Neutrophil (primary cell): ENCODE measurements around the gene MMAB.

ENCODE experiments used
- H3K27ac ChIP-seq: fragments of 200-600 bp; sonication (generic); 2 replicates; pipeline ENCODE4 v1.5.1; 2016; ENCODE audit warnings: mild to moderate bottlenecking, moderate library complexity
- H3K27me3 ChIP-seq: fragments of 200-600 bp; sonication (generic); 2 replicates; pipeline ENCODE4 v1.6.0; 2016; ENCODE audit warnings: mild to moderate bottlenecking
- H3K36me3 ChIP-seq: fragments of 200-600 bp; sonication (generic); 2 replicates; pipeline ENCODE4 v1.5.1; 2017
- H3K4me1 ChIP-seq, 2 experiments: fragments of 200-600 bp in 1 of 2; sonication (generic) in 1 of 2; 1 replicate in 1 of 2; 2 replicates in 1 of 2; pipeline versions ENCODE4 v1.5.1 to v1.6.1; 2013 to 2016; ENCODE audit warnings: low read depth in 1 of 2, low read length in 1 of 2, mild to moderate bottlenecking in 1 of 2, moderate library complexity in 1 of 2; ENCODE audit not compliant: control insufficient read depth in 1 of 2, insufficient read depth in 1 of 2
- H3K4me3 ChIP-seq, 2 experiments: fragments of 200-600 bp in 1 of 2; sonication (generic) in 1 of 2; 1 replicate in 1 of 2; 2 replicates in 1 of 2; pipeline ENCODE4 v1.5.1; 2013 to 2016; ENCODE audit warnings: low read depth in 1 of 2, low read length in 1 of 2, mild to moderate bottlenecking in 1 of 2, moderate library complexity in 1 of 2
- H3K9me3 ChIP-seq: fragments of 200-600 bp; sonication (generic); 2 replicates; pipeline ENCODE4 v1.5.1; 2016
- TF ChIP-seq, protein P1 (sequence below): fragments of 200-600 bp; sonication (generic); IDR thresholded peaks from 2 replicates; pipeline ENCODE4 v1.5.1; 2016; ENCODE audit warnings: antibody characterized with exemption

Gene MMAB

DNA sequence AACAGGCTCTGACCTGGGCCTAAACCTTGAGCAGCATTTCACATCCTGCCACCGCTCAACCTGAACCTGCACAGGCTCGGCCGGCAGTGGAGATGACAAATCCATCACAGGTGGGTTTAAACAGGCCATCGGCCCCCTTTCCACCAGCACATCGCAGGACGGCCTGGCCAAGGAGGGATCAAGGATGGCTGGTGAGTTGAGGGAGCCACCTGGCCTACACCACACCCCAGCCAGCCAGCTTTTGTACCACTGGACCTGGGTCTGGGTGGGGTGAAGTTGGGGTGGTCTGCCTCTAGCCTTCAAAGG, 14.2 kb downstream of the MMAB start:
- H3K27ac ChIP-seq, result no peak overlapping the region
- TF ChIP-seq, protein P1, sequence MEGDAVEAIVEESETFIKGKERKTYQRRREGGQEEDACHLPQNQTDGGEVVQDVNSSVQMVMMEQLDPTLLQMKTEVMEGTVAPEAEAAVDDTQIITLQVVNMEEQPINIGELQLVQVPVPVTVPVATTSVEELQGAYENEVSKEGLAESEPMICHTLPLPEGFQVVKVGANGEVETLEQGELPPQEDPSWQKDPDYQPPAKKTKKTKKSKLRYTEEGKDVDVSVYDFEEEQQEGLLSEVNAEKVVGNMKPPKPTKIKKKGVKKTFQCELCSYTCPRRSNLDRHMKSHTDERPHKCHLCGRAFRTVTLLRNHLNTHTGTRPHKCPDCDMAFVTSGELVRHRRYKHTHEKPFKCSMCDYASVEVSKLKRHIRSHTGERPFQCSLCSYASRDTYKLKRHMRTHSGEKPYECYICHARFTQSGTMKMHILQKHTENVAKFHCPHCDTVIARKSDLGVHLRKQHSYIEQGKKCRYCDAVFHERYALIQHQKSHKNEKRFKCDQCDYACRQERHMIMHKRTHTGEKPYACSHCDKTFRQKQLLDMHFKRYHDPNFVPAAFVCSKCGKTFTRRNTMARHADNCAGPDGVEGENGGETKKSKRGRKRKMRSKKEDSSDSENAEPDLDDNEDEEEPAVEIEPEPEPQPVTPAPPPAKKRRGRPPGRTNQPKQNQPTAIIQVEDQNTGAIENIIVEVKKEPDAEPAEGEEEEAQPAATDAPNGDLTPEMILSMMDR, result no peak
- no peaks in the 10 kb centered on the region for H3K4me1 ChIP-seq
- H3K27me3 ChIP-seq, result peaks cover 6% of the 10 kb centered on the region
- H3K36me3 ChIP-seq, result no peaks in the 10 kb centered on the region
- H3K9me3 ChIP-seq, result no peaks in the 10 kb centered on the region
- H3K4me3 ChIP-seq, result no peak overlapping the region

DNA sequence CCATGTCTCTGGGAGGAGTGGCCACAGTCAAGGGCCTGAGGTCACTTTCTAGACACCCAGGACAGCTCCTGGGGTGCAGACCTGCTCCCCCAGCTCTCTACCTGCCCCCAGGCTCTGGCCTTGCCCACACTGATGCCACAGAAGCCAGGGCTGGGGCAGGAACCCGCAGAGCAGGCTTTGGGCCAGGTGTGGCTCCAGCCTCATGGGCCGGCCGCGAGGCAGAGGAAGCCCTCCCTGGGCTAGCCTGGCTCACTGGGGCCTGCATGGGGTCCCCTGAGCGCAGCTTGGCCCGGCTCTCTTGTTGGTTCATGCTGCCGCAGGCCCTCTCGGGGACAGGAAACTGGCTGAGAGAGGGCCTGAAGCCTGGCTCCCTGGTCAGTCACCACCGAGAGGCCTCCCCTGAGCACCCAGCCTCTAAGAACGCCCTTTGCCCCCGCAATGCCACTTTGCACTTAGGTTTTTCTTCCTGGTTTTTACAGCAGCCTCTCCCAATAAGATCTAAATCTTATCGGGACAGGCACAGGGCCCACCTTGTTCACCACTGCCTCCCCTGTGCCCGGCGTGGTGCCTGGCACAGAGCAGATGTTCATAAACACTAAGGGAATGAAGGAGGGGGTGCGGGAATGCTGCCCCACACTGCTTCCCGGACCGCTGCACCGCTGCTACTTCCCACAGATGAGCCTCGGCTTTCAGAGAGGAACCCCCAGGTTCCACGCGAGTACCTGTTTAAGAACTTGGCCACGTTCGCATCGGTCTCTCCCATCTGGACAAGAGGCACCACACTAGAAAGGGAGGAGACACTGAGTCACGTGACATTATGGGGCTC, 14.7 kb downstream of the MMAB start:
- Histone ChIP-seq H3K9me3 (no peaks in the 10 kb centered on the region), H3K4me1 (no peaks in the 10 kb centered on the region), H3K27me3 (peaks cover 11% of the 10 kb centered on the region), H3K4me3 (no peak overlapping the region), H3K36me3 (no peaks in the 10 kb centered on the region), H3K27ac (no peak overlapping the region)
- TF ChIP-seq, protein P1, result no peak

DNA sequence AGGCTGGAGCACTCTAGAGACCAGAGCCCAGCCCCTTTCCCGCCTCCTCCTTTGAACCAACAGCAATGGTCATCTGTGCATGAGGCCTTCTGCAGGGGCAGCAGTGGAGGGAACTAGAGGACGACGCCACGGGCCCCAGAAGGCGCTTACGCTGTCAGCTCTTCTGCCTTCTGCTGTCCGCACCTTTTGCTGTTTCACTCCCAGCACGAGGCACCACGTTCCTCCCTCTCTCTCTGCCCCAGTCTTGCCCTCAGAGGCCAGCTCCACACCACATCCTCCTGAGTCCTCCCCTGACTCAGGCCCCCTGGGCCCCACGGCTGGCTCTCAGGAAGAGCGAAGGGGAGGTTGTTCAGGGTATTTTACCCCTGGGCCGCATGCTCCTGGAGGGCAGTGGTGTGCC, 15.5 kb downstream of the MMAB start:
- H3K27ac ChIP-seq, result no peak overlapping the region
- no peaks in the 10 kb centered on the region for H3K9me3 ChIP-seq
- no peaks in the 10 kb centered on the region for H3K4me1 ChIP-seq
- peaks cover 18% of the 10 kb centered on the region for H3K27me3 ChIP-seq
- no peaks in the 10 kb centered on the region for H3K36me3 ChIP-seq
- H3K4me3 ChIP-seq, result no peak overlapping the region
- TF ChIP-seq, protein P1, result no peak

DNA sequence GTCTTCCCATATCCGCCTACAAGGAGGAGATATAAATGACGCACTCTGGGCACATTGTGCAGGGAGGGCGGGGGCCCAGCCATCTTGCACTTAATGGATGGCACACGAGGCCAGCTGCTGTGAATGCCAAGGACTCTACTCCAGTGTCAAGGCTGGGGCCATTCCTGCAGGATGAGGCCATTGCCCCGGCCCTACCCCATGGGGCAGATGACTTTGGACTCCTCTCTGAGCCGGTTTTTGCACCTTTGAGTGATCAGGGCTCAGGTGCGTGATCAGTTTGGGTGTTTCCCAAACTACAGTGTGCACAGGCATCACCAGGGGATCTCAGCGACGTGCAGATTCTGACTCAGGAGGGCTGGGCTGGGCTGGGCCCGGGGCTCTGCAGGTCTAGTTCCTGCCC, 16.1 kb downstream of the MMAB start:
- Histone ChIP-seq H3K4me1 (no peaks in the 10 kb centered on the region), H3K27me3 (peaks cover 22% of the 10 kb centered on the region), H3K4me3 (no peak overlapping the region), H3K27ac (no peak overlapping the region), H3K9me3 (no peaks in the 10 kb centered on the region), H3K36me3 (no peaks in the 10 kb centered on the region)
- TF ChIP-seq, protein P1, result no peak

DNA sequence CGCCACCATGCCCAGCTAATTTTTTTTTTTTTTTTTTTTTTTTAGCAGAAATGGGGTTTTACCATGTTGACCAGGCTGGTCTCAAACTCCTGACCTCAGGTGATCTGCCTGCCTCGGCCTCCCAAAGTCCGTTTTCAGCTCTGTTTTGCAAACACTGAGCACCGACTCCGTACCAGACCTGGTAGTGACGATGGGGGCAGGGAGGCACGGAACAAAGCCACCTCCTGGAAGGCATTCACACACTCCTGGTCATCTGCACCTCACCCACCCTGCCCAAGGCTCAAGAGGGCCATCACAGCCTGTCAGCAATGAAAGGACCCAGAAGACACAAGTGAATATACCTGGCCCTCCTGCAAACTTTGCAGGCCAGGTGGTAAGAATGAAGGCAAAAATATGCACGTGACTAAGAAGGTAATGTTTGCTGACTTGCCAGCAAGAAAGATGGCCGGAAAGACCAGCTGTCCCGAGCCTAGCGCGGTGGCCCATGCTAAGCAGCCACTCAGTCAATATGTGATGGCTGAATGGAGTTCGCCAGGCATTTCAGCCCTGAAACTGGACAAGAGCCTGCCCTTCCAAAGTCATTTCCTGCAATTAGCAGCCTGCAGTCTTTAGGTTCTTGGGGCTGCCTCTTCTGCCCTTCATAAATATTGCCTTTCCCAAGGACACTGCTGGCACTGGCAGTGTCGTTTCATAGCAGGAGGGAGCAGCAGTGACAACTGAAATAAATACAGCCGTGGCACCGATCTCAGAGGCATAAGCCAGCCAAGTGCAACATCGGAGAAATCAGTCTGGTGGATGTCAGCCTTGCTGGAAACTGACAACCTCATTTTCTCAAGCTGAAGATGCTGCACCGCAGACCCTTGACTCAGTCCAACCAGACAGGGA, 17.6 kb downstream of the MMAB start:
- TF ChIP-seq, protein P1, result no peak
- no peak overlapping the region for H3K27ac ChIP-seq
- H3K4me3 ChIP-seq, result no peak overlapping the region
- H3K36me3 ChIP-seq, result no peaks in the 10 kb centered on the region
- peaks cover 22% of the 10 kb centered on the region for H3K27me3 ChIP-seq
- no peaks in the 10 kb centered on the region for H3K4me1 ChIP-seq
- H3K9me3 ChIP-seq, result no peaks in the 10 kb centered on the region
